ENCODE data around the gene WWC2. TPM values are rescaled to one million over a fixed set of nuclear protein-coding genes. Genes with fewer than 3 reads are reported as not detected.
"Not testable (repeated sequence)": the region's sequence is repeated elsewhere in the genome, so short reads cannot be mapped to it uniquely, and the experiment has no call there.

The WWC2 gene
- total and polyA plus RNA-seq, 2 experiments from 2014 or later: 33.2 to 48.3 TPM

- Histone ChIP-seq H4K20me1 (ENCODE audit: insufficient read depth) (peaks cover 11% of the 10 kb centered on the region; the same call in 1 of the 2 replicates), H3K4me2 (ENCODE audit: unreplicated experiment) (no peak overlapping the region), H3K4me1 (ENCODE audit: insufficient read depth) (peaks cover 66% of the 10 kb centered on the region), H3K27me3 (replicated peaks; ENCODE audit: insufficient read depth) (no peaks in the 10 kb centered on the region), H3K4me3 (no peak overlapping the region), H3K9me3 (ENCODE audit: low read depth) (no peaks in the 10 kb centered on the region), H3K9me2 (ENCODE audit: insufficient read depth) (no peaks in the 10 kb centered on the region), H3K27ac (no peak overlapping the region), H3F3A (ENCODE audit: insufficient read depth) (peaks cover 61% of the 10 kb centered on the region), H3K9ac (no peak overlapping the region), H3K79me2 (ENCODE audit: insufficient read depth) (peaks cover 92% of the 10 kb centered on the region), H3K36me3 (ENCODE audit: low read depth) (no peaks in the 10 kb centered on the region), H2AFZ (no peak overlapping the region)
- no peak for DNase-seq
- WGBS, 2 experiments (ENCODE audit: low coverage in 1 of 2, low lambda C conversion rate in 2 of 2, missing lambda C conversion rate in 2 of 2): 55 to 73% methylated on average over 3 to 4 of the region's 4 CpGs
- in situ Hi-C loops (cut with MboI): no loop called here
- TF ChIP-seq EZH2phosphoT487 (IDR thresholded peaks at IDR 0.05; ENCODE audit: insufficient read depth, low read depth) (no peak), EZH2 (IDR thresholded peaks at IDR 0.05; ENCODE audit: insufficient read depth, poor library complexity, severe bottlenecking) (no peak)
Observed at GRCh38 chr4:183146478-183146877, 47.4 kb downstream of the WWC2 start.

DNA sequence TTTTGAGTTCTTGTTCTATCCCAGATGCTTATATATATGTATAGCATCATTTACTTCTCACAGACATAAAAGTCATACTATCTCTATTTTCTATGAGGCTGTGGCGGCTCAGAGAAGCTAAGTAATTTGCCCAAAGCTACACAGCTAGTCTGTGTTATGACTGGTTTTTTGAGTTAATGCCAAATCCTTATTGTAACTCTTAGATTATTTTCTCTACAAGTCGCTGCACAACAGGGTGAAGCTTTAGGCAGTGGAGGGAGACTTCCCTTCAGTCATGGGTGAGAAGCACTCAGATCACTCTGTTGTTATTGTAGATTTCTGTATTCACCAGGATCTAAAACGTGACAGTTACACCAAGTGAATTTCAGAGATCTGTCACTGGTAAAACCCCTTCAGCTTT is 48.1 kb downstream of the WWC2 start:
- 82 to 84% methylated on average over 3 of the region's 3 CpGs for WGBS, 2 experiments (ENCODE audit: low coverage in 1 of 2, low lambda C conversion rate in 2 of 2, missing lambda C conversion rate in 2 of 2)
- H4K20me1 ChIP-seq (ENCODE audit: insufficient read depth): peaks cover 11% of the 10 kb centered on the region; the same call in 1 of the 2 replicates
- peak; percentile 39 for DNase-seq
- H3K9ac ChIP-seq: no peak overlapping the region
- no peaks in the 10 kb centered on the region for H3K9me3 ChIP-seq (ENCODE audit: low read depth)
- no peak overlapping the region for H3K27ac ChIP-seq
- H2AFZ ChIP-seq: no peak overlapping the region
- TF ChIP-seq EZH2phosphoT487 (IDR thresholded peaks at IDR 0.05; ENCODE audit: insufficient read depth, low read depth) (no peak), EZH2 (IDR thresholded peaks at IDR 0.05; ENCODE audit: insufficient read depth, poor library complexity, severe bottlenecking) (no peak)
- peaks cover 91% of the 10 kb centered on the region for H3K79me2 ChIP-seq (ENCODE audit: insufficient read depth)
- peaks cover 59% of the 10 kb centered on the region for H3K4me1 ChIP-seq (ENCODE audit: insufficient read depth)
- no peaks in the 10 kb centered on the region for H3K27me3 ChIP-seq (replicated peaks; ENCODE audit: insufficient read depth)
- no peaks in the 10 kb centered on the region for H3K36me3 ChIP-seq (ENCODE audit: low read depth)
- in situ Hi-C loops (cut with MboI): no loop called here
- no peaks in the 10 kb centered on the region for H3K9me2 ChIP-seq (ENCODE audit: insufficient read depth)
- H3K4me2 ChIP-seq (ENCODE audit: unreplicated experiment): no peak overlapping the region
- H3K4me3 ChIP-seq: no peak overlapping the region
- H3F3A ChIP-seq (ENCODE audit: insufficient read depth): peaks cover 54% of the 10 kb centered on the region

- no peak overlapping the region for H3K9ac ChIP-seq
- no peaks in the 10 kb centered on the region for H3K36me3 ChIP-seq (ENCODE audit: low read depth)
- H3K4me3 ChIP-seq: no peak overlapping the region
- no peak overlapping the region for H2AFZ ChIP-seq
- no peak overlapping the region for H3K4me2 ChIP-seq (ENCODE audit: unreplicated experiment)
- WGBS, 2 experiments (ENCODE audit: low coverage in 1 of 2, low lambda C conversion rate in 2 of 2, missing lambda C conversion rate in 2 of 2): 96 to 100% methylated on average over 4 of the region's 4 CpGs
- peaks cover 47% of the 10 kb centered on the region for H3F3A ChIP-seq (ENCODE audit: insufficient read depth)
- DNase-seq: no peak
- no peak overlapping the region for H3K27ac ChIP-seq
- H4K20me1 ChIP-seq (ENCODE audit: insufficient read depth): peaks cover 11% of the 10 kb centered on the region; the same call in 1 of the 2 replicates
- in situ Hi-C loops (cut with MboI): no loop called here
- TF ChIP-seq EZH2 (IDR thresholded peaks at IDR 0.05; ENCODE audit: insufficient read depth, poor library complexity, severe bottlenecking) (no peak), EZH2phosphoT487 (IDR thresholded peaks at IDR 0.05; ENCODE audit: insufficient read depth, low read depth) (no peak)
- H3K4me1 ChIP-seq (ENCODE audit: insufficient read depth): peaks cover 52% of the 10 kb centered on the region
- H3K27me3 ChIP-seq (replicated peaks; ENCODE audit: insufficient read depth): no peaks in the 10 kb centered on the region
- H3K9me2 ChIP-seq (ENCODE audit: insufficient read depth): no peaks in the 10 kb centered on the region
- H3K9me3 ChIP-seq (ENCODE audit: low read depth): no peaks in the 10 kb centered on the region
- peaks cover 97% of the 10 kb centered on the region for H3K79me2 ChIP-seq (ENCODE audit: insufficient read depth)
Observed at GRCh38 chr4:183147983-183148382, 48.9 kb downstream of the WWC2 start.

DNA sequence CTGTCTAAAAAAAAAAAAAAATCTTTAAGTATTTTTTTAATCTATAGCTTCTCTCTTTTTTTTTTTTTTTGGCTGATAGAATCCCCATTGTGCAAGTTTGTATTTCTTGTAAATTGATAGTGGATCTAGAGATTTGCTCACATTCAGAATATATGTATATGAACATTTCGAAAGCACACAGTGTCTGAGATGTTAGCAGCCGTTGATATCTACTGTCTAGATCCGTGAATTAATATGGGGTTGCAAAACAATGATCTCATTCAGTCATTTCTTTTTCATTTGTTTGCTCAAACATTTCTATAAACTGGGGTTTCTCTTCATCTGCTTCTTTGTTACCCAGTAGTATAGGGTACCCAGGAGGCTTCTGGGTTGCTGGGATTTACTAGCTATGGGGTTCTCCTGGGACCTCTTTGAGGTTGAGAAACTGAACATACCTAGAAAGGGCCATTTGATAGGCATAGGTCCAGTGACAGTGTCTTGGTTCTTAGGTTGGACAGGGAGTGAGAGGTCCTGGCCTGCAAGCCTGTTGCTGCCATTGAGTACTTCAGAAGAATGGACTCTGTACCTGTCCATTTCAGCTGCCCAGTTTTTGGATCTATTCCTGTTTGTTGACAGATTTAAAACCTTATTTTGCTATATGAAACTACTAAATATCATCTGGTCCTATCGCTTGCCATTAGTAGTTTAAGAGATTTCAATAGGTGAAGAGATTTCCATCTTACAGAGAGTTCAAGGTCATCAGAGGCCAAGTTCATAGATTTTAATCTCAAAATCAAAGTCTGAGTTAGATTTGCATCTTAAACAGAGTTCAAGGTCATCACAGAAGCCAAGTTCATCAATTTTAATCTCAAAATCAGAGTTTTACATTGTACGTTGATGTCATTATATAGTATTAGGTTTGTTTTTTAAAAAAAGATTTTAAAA is 50.8 kb downstream of the WWC2 start:
- Histone ChIP-seq H3K9me2 (ENCODE audit: insufficient read depth) (no peaks in the 10 kb centered on the region), H3K79me2 (ENCODE audit: insufficient read depth) (peaks cover 98% of the 10 kb centered on the region), H3K9ac (no peak overlapping the region), H3K27ac (no peak overlapping the region), H3K36me3 (ENCODE audit: low read depth) (no peaks in the 10 kb centered on the region), H3F3A (ENCODE audit: insufficient read depth) (peaks cover 28% of the 10 kb centered on the region; the same call in 1 of the 2 replicates), H2AFZ (no peak overlapping the region), H3K4me1 (ENCODE audit: insufficient read depth) (peaks cover 46% of the 10 kb centered on the region), H3K9me3 (ENCODE audit: low read depth) (no peaks in the 10 kb centered on the region), H3K27me3 (replicated peaks; ENCODE audit: insufficient read depth) (no peaks in the 10 kb centered on the region), H3K4me3 (no peak overlapping the region), H3K4me2 (ENCODE audit: unreplicated experiment) (no peak overlapping the region), H4K20me1 (ENCODE audit: insufficient read depth) (peaks cover 20% of the 10 kb centered on the region; the same call in 1 of the 2 replicates)
- no peak for DNase-seq
- in situ Hi-C loops (cut with MboI): no loop called here
- WGBS, 2 experiments (ENCODE audit: low coverage in 1 of 2, low lambda C conversion rate in 2 of 2, missing lambda C conversion rate in 2 of 2): 94% methylated on average over 5 of the region's 5 CpGs
- TF ChIP-seq EZH2 (IDR thresholded peaks at IDR 0.05; ENCODE audit: insufficient read depth, poor library complexity, severe bottlenecking): no peak
- no peak for TF ChIP-seq EZH2phosphoT487 (IDR thresholded peaks at IDR 0.05; ENCODE audit: insufficient read depth, low read depth)

DNA sequence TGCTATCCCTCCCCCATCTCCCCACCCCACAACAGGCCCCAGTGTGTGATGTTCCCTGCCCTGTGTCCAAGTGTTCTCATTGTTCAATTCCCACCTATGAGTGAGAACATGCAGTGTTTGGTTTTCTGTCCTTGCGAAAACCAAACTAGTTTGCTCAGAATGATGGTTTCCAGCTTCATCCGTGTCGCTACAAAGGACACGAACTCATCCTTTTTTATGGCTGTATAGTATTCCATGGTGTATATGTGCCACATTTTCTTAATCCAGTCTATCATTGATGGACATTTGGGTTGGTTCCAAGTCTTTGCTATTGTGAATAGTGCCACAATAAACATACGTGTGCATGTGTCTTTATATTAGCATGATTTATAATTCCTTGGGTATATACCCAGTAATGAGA is 51.6 kb downstream of the WWC2 start:
- H3K36me3 ChIP-seq (ENCODE audit: low read depth); H3K27ac ChIP-seq; H3K4me3 ChIP-seq; H2AFZ ChIP-seq; H3K9me2 ChIP-seq (ENCODE audit: insufficient read depth); DNase-seq; in situ Hi-C loops (cut with MboI); H3K4me2 ChIP-seq (ENCODE audit: unreplicated experiment); H3K9ac ChIP-seq; H3K27me3 ChIP-seq (replicated peaks; ENCODE audit: insufficient read depth); H3K9me3 ChIP-seq (ENCODE audit: low read depth): not testable (repeated sequence)
- 98 to 99% methylated on average over 5 of the region's 5 CpGs for WGBS, 2 experiments (ENCODE audit: low coverage in 1 of 2, low lambda C conversion rate in 2 of 2, missing lambda C conversion rate in 2 of 2)
- Histone ChIP-seq H4K20me1 (ENCODE audit: insufficient read depth) (peaks cover 20% of the 10 kb centered on the region; the same call in 1 of the 2 replicates), H3F3A (ENCODE audit: insufficient read depth) (peaks cover 23% of the 10 kb centered on the region; the same call in 1 of the 2 replicates), H3K79me2 (ENCODE audit: insufficient read depth) (peaks cover 98% of the 10 kb centered on the region), H3K4me1 (ENCODE audit: insufficient read depth) (peaks cover 38% of the 10 kb centered on the region)

DNA sequence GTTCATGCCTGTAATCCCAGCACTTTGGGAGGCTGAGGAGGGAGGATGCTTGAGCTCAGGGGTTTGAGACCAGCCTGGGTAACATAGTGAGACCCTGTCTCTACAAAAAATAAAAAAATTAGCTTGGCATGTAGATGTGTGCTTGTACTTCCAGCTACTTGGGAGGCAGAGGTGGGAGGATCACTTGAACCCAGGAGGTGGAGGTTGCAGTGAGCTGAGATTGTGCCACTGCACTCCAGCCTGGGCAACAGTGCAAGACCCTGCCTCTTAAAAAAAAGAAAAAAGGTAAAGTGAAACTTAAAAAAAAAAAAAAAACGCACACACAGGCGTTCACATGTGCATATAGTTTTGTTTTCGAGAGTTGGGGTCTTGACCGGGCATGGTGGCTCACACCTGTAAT is 53.2 kb downstream of the WWC2 start:
- WGBS, 2 experiments (ENCODE audit: low coverage in 1 of 2, low lambda C conversion rate in 2 of 2, missing lambda C conversion rate in 2 of 2): 97 to 99% methylated on average over 4 of the region's 4 CpGs
- in situ Hi-C loops (cut with MboI): not testable (repeated sequence)
- peaks cover 98% of the 10 kb centered on the region for H3K79me2 ChIP-seq (ENCODE audit: insufficient read depth)

More for the DNA sequence above, 53.2 kb downstream of the WWC2 start:
- Histone ChIP-seq H3K4me1 (ENCODE audit: insufficient read depth) (peaks cover 30% of the 10 kb centered on the region), H3F3A (ENCODE audit: insufficient read depth) (peaks cover 19% of the 10 kb centered on the region; the same call in 1 of the 2 replicates), H4K20me1 (ENCODE audit: insufficient read depth) (peaks cover 20% of the 10 kb centered on the region)
- H3K36me3 ChIP-seq (ENCODE audit: low read depth); DNase-seq; H3K4me3 ChIP-seq; H3K4me2 ChIP-seq (ENCODE audit: unreplicated experiment); H3K9me2 ChIP-seq (ENCODE audit: insufficient read depth); H3K27ac ChIP-seq; H2AFZ ChIP-seq; H3K9ac ChIP-seq; H3K9me3 ChIP-seq (ENCODE audit: low read depth); H3K27me3 ChIP-seq (replicated peaks; ENCODE audit: insufficient read depth): not testable (repeated sequence)
